Measurements from ENCODE around the gene PLXNB2. TPM values are rescaled to one million over a fixed set of nuclear protein-coding genes. Genes with fewer than 3 reads are reported as not detected.

The PLXNB2 gene
- total RNA-seq = 169 TPM

GRCh38 chr22:50306753-50307749 is at the start of gene PLXNB2:
TSS of gene PLXNB2 (minus strand) at chr22:50307646. CDS start at chr22:50290584, 17,062 bp downstream.

GRCh38 chr22:50342651-50343540 is 35.5 kb upstream of the PLXNB2 start, which contains the start of gene PPP6R2:
TSS of gene PPP6R2 (plus strand) at chr22:50343327. CDS start at chr22:50393909, 50,582 bp downstream.

GRCh38 chr22:50326956-50327710 is 19.7 kb upstream of the PLXNB2 start, which contains the start of gene DENND6B:
TSS of gene DENND6B (minus strand) at chr22:50327012. CDS start at chr22:50326988, 24 bp downstream.

GRCh38 chr22:50269970-50270665 is 37.3 kb downstream of the PLXNB2 start, which contains the start of gene MAPK11:
TSS of gene MAPK11 (minus strand) at chr22:50270380. CDS start at chr22:50270292, 88 bp downstream.

GRCh38 chr22:50261615-50262459 is 45.6 kb downstream of the PLXNB2 start, which contains the start of gene MAPK12:
TSS of gene MAPK12 (minus strand) at chr22:50261683. CDS start at chr22:50261509, 174 bp downstream.

GRCh38 chr22:50250555-50251476 is 56.6 kb downstream of the PLXNB2 start, which contains the start of gene HDAC10:
TSS of gene HDAC10 (minus strand) at chr22:50251265. CDS start at chr22:50251032, 233 bp downstream.

GRCh38 chr22:50244420-50245213 is 62.8 kb downstream of the PLXNB2 start, which contains the start of gene TUBGCP6:
TSS of gene TUBGCP6 (minus strand) at chr22:50245023. CDS start at chr22:50244459, 564 bp downstream.

Other genes starting within 250 kb of the PLXNB2 start
- gene TTLL8, start 249.3 kb downstream of the PLXNB2 start, total RNA-seq = not detected
- 7.2 TPM for gene MLC1, start 222.2 kb downstream of the PLXNB2 start, total RNA-seq
- gene MOV10L1, start 217.6 kb downstream of the PLXNB2 start, total RNA-seq = 5.6 TPM
- 2.4 TPM for gene PANX2, start 136.9 kb downstream of the PLXNB2 start, total RNA-seq
- gene TRABD, start 121.7 kb downstream of the PLXNB2 start, total RNA-seq = 17.3 TPM
- gene SELENOO, start 106.6 kb downstream of the PLXNB2 start, total RNA-seq = 17.5 TPM
- 65.6 TPM for gene TUBGCP6, start 62.6 kb downstream of the PLXNB2 start, total RNA-seq
- gene HDAC10, start 56.4 kb downstream of the PLXNB2 start, total RNA-seq = 30.9 TPM
- gene MAPK12, start 46.0 kb downstream of the PLXNB2 start, total RNA-seq = 18.9 TPM
- 7.6 TPM for gene MAPK11, start 37.3 kb downstream of the PLXNB2 start, total RNA-seq
- gene DENND6B, start 19.4 kb upstream of the PLXNB2 start, total RNA-seq = 16.9 TPM
- 56.1 TPM for gene PPP6R2, start 35.7 kb upstream of the PLXNB2 start, total RNA-seq
- 67.3 TPM for gene SBF1, start 167.4 kb upstream of the PLXNB2 start, total RNA-seq
- 1.5 TPM for gene ADM2, start 173.9 kb upstream of the PLXNB2 start, total RNA-seq
- gene MIOX, start 179.2 kb upstream of the PLXNB2 start, total RNA-seq = not detected
- 39.0 TPM for gene LMF2, start 200.1 kb upstream of the PLXNB2 start, total RNA-seq
- 58.1 TPM for gene NCAPH2, start 200.6 kb upstream of the PLXNB2 start, total RNA-seq
- gene SCO2, start 218.0 kb upstream of the PLXNB2 start, total RNA-seq = not detected
- gene TYMP, start 222.4 kb upstream of the PLXNB2 start, total RNA-seq = 10.6 TPM
- gene KLHDC7B, start 238.3 kb upstream of the PLXNB2 start, total RNA-seq = 0.05 TPM

Measured in camera-type eye (tissue), 1 donor.